OCI-LY1 (cell line): ENCODE results near the gene ELMO3.

Experiments used
- H2AFZ ChIP-seq: fragments of 200-600 bp; sonication (generic), shearing (Covaris generic); 2 replicates; pipeline ENCODE4 v1.6.0; 2014; ENCODE audit warnings: antibody characterized with exemption, mild to moderate bottlenecking, low read length
- H3F3A ChIP-seq: fragments of 200-600 bp; sonication (generic), shearing (Covaris generic); 2 replicates; pipeline ENCODE4 v1.6.0; 2014; ENCODE audit warnings: mild to moderate bottlenecking, antibody characterized with exemption, low read length, moderate library complexity; ENCODE audit not compliant: insufficient read depth
- H3K27ac ChIP-seq: fragments of 200-600 bp; sonication (generic); 2 replicates; pipeline ENCODE4 v1.5.1; 2014; ENCODE audit warnings: low read length, mixed run types, mild to moderate bottlenecking, low read depth; ENCODE audit not compliant: poor library complexity, severe bottlenecking
- H3K27me3 ChIP-seq: fragments of 200-600 bp; sonication (generic); 2 replicates; pipeline ENCODE4 v1.6.0; 2014; ENCODE audit warnings: antibody characterized with exemption, mild to moderate bottlenecking, low read length, moderate library complexity; ENCODE audit not compliant: insufficient read depth
- H3K36me3 ChIP-seq: fragments of 200-600 bp; sonication (generic); 2 replicates; pipeline ENCODE4 v1.6.1; 2014; ENCODE audit warnings: mild to moderate bottlenecking, antibody characterized with exemption, low read length, moderate library complexity, mixed read lengths; ENCODE audit not compliant: insufficient read depth
- H3K4me1 ChIP-seq: fragments of 200-600 bp; sonication (generic); 2 replicates; pipeline ENCODE4 v1.5.1; 2014; ENCODE audit warnings: mild to moderate bottlenecking, low read length, moderate library complexity; ENCODE audit not compliant: insufficient read depth, severe bottlenecking
- H3K4me2 ChIP-seq: fragments of 200-600 bp; sonication (generic), shearing (Covaris generic); 2 replicates; pipeline ENCODE4 v1.6.1; 2014; ENCODE audit warnings: low read length
- H3K4me3 ChIP-seq: fragments of 200-600 bp; sonication (generic); 2 replicates; pipeline ENCODE4 v1.5.1; 2014; ENCODE audit warnings: low read length, low read depth, mild to moderate bottlenecking, mixed read lengths; ENCODE audit not compliant: poor library complexity, severe bottlenecking
- H3K79me2 ChIP-seq: fragments of 200-600 bp; shearing (Covaris generic); 2 replicates; pipeline ENCODE4 v1.6.1; 2016; ENCODE audit warnings: mixed run types, low read length, mixed read lengths; ENCODE audit not compliant: insufficient read depth
- H3K9ac ChIP-seq: fragments of 200-600 bp; sonication (generic), shearing (Covaris generic); 2 replicates; pipeline ENCODE4 v1.6.1; 2014; ENCODE audit warnings: mild to moderate bottlenecking, low read length, mixed read lengths
- H3K9me2 ChIP-seq: fragments of 200-600 bp; sonication (generic), shearing (Covaris generic); 2 replicates; pipeline ENCODE4 v1.6.1; 2014; ENCODE audit warnings: low read depth, mild to moderate bottlenecking, low read length, mixed read lengths
- H3K9me3 ChIP-seq: fragments of 200-600 bp; shearing (Covaris generic); 2 replicates; pipeline ENCODE4 v1.6.1; 2014; ENCODE audit warnings: low read length, mixed read lengths
- H4K20me1 ChIP-seq: fragments of 200-600 bp; sonication (generic), shearing (Covaris generic); 2 replicates; pipeline ENCODE4 v1.6.0; 2016; ENCODE audit warnings: mild to moderate bottlenecking, low read length; ENCODE audit not compliant: insufficient read depth
- CTCF ChIP-seq: fragments of 200-600 bp; sonication (generic), shearing (Covaris generic); IDR thresholded peaks from 2 replicates; pipeline ENCODE4 v1.5.1; 2017; ENCODE audit warnings: mild to moderate bottlenecking, antibody characterized with exemption, low read length, moderate library complexity, mixed read lengths
- EZH2 ChIP-seq: fragments of 200-600 bp; sonication (generic), shearing (Covaris generic); IDR thresholded peaks from 2 replicates; pipeline ENCODE4 v1.8.0; 2017; ENCODE audit warnings: borderline replicate concordance, mixed run types, mild to moderate bottlenecking, antibody characterized with exemption, low read length, moderate library complexity, mixed read lengths

The ELMO3 gene

GRCh38 chr16:67206129-67206837 lies 7.4 kb downstream of the ELMO3 start:
- Histone ChIP-seq H3K9me2 (no peaks in the 10 kb centered on the region), H3K4me3 (no peak overlapping the region), H4K20me1 (no peaks in the 10 kb centered on the region), H3K36me3 (peaks cover 32% of the 10 kb centered on the region), H3K4me2 (no peak overlapping the region), H3K79me2 (no peaks in the 10 kb centered on the region), H3K9me3 (no peaks in the 10 kb centered on the region), H3K27ac (no peak overlapping the region), H3K9ac (no peak overlapping the region), H3F3A (no peaks in the 10 kb centered on the region), H3K27me3 (no peaks in the 10 kb centered on the region), H3K4me1 (no peaks in the 10 kb centered on the region), H2AFZ (no peak overlapping the region)
- TF ChIP-seq EZH2 (no peak), CTCF (no peak)

- TF ChIP-seq EZH2 (no peak), CTCF (no peak)
- no peaks in the 10 kb centered on the region for H3F3A ChIP-seq
- H3K27ac ChIP-seq: no peak overlapping the region
- H3K4me3 ChIP-seq: no peak overlapping the region
- no peaks in the 10 kb centered on the region for H4K20me1 ChIP-seq
- H3K9me3 ChIP-seq: no peaks in the 10 kb centered on the region
- H3K4me1 ChIP-seq: no peaks in the 10 kb centered on the region
- H3K27me3 ChIP-seq: no peaks in the 10 kb centered on the region
- H3K9ac ChIP-seq: no peak overlapping the region
- H3K36me3 ChIP-seq: peaks cover 26% of the 10 kb centered on the region
- H2AFZ ChIP-seq: no peak overlapping the region
- H3K4me2 ChIP-seq: no peak overlapping the region
- H3K9me2 ChIP-seq: no peaks in the 10 kb centered on the region
- H3K79me2 ChIP-seq: no peaks in the 10 kb centered on the region
Measured at GRCh38 chr16:67206838-67207248, 7.9 kb downstream of the ELMO3 start.

- Histone ChIP-seq H3F3A (no peaks in the 10 kb centered on the region), H3K27me3 (no peaks in the 10 kb centered on the region), H3K4me2 (no peak overlapping the region), H3K79me2 (no peaks in the 10 kb centered on the region), H3K9ac (no peak overlapping the region), H3K4me3 (no peak overlapping the region), H2AFZ (no peak overlapping the region), H3K9me2 (no peaks in the 10 kb centered on the region), H3K36me3 (peaks cover 20% of the 10 kb centered on the region), H3K9me3 (no peaks in the 10 kb centered on the region), H3K4me1 (no peaks in the 10 kb centered on the region), H4K20me1 (no peaks in the 10 kb centered on the region), H3K27ac (no peak overlapping the region)
- TF ChIP-seq CTCF: no peak
- no peak for TF ChIP-seq EZH2
Measured at GRCh38 chr16:67207249-67208091, 8.5 kb downstream of the ELMO3 start.
